GM18868 (cell line): ENCODE data around the gene PCGF2.

Experiments used
- ATAC-seq: cut with Tn5 transposase; IDR thresholded peaks from one replicate; pipeline ENCODE4 v1.9.1; 2021; ENCODE audit warnings: mild to moderate bottlenecking, moderate library complexity; ENCODE audit not compliant: unreplicated experiment

Gene PCGF2

DNA sequence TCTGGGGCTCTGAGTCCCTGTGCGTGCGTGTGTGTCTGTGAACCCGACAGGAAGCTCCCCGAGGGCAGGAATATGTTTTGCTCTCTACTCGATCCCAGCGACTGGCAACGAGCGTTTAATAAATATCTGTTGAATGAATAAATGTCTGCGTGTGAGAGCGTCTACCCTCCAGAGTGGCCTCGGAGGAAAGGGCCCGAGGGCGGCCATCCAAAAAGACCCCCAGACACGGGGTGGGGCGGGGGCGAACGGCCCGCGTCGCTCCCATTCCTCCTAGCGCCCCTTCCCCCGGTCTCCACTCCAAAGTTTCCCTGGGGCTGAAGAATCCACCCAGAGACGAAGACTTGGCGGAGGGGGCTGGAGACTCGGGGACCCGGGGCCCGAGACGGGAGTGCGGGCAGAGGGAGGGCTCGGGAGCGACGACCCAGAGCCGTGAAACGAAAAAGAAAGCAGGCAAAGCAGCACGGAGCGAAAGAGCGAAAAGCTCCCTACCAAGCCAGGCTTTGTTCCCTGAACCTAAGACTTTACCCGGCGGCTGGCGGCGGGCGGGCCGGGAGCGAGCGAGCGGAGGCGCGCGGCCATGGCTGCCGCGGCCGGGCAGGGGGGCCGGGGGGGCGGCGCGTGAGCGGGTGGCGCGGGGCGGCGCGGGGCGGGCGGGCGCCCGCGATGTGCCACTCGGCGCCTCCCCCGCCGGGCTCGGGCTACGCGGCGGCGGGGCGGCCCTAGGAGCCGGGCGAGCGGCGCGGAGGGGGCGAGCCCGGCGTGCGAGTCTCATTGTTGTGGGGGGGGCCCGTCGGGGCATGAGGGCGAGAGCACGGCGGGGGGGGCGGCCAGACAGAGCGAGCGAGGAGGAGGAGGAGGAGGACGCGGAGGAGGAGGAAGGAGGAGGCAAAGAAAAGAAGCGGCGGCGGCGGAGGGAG is 43.3 kb downstream of the PCGF2 start, which contains the start of gene MLLT6:
Gene MLLT6, plus strand, starts transcription at position 668 of the 917 bp plus-strand sequence. CDS start 360 bp downstream, outside the sequence.
- ATAC-seq, result no peak

DNA sequence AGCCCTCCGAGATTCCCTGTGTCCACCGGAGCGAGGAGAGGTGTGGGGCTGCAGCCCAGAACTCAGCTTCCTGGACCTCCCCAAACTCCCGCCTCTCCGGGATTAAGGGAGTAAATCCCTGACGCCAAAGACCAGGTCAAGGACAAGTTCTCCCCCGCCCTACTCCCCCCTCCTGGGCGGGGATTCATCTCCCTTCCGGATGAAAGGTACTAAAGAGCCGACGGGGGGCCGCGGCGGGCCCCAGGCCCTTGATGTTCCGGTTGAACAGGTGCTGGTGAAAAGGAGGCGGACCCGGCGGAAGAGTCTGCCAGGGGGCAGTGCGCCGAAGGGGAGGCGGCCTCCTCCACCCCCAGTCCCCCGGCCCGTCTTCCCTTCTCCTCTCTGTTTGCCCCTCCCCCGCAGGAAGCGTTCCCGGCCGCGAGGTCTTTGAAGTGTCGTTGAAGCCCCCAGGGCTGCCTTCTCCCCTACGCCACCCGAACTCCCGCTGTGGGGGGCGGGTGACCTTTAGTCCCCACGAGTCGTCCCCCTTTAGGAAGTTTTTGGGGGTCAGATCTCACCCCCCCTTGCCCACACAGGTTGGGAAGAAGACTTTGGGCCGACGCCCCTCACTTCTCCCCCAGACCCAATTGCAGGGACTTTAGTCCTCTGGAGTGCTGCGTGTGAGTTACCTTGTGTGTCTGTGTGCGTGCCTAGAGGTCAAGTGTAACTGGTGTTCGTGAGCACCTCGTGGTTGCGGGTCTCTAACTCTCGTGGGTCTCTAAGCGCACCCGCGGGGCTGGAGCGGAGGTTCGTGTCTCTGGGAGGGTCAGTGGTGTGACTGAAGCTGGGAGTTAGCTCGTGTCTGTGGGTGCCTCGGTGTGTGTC is 44.2 kb downstream of the PCGF2 start:
- ATAC-seq, result peak; percentile 23

DNA sequence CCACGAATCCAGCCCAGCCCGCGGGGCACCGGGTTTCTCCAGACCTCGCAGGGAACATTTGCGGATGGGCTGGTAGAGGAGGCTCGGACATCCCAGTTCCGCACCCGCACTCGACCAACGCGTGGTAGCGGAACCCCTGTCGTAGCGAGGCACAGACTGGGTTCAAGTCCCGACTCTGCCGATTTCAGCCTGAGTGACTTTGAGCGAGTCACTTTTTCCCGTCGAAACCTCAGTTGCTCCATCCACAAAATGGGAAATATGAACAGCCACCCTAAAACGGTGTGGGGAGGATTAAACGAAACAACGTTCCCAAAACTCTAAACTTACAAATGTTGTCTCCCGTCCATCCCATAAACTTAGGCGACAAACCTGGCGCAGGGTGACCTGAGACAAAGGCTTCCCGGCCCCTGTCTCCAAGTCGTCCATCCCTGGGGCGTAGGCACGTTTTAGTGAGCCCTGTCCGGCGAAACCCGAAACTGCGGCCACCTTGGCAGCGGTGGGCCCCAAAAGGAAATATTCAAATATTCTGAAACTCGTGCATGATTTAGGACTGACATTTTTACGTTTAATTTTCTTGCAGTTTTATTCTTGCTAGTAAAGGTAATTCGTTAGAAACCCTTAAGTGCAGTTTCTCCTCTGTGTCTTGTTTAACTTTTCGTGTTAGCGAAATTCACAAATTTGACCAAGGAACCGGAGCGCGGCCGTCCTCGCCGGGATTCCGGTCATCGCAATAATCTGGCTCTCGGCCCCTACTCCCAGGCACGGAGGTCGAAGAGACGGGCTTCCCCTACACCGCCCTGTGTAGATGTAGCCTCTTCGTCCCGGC is 45.0 kb downstream of the PCGF2 start:
- ATAC-seq, result no peak

DNA sequence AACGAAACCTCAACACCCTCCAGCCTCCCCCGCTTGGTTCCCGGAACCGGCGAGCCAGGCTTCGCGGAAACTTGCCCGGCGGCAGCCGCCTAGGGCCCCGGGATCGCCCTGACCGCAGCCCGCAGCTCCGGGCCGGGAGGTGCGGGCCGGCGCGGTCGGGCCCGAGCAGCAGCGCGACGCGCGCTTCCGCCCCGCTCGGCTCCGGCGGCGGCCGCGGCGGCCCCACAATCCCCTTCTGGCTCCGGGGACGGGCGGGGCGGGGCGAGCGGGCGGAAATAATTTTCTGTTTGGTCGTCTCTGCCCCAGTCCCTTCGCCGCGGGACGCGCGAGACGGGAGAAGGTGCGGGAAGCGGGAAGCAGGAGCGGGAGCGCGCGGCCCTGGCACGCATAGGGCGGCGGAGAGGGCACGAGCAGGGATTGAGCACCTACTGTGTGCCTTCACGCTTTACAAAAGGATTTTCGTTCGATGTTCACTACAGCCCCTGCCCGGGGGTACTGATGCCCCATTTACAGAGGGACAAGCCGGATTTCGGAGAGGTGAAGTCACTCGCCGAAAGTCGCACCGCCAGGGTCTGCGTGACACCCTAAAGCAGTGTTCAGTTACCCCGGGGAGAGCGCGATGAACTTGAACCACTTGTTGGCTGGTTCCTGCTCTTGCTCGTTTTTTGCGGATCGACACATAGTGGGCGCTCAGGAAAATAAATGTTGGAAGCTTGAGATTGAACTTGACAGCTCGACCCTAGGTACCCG is 45.8 kb downstream of the PCGF2 start:
- ATAC-seq, result peak; percentile 15

DNA sequence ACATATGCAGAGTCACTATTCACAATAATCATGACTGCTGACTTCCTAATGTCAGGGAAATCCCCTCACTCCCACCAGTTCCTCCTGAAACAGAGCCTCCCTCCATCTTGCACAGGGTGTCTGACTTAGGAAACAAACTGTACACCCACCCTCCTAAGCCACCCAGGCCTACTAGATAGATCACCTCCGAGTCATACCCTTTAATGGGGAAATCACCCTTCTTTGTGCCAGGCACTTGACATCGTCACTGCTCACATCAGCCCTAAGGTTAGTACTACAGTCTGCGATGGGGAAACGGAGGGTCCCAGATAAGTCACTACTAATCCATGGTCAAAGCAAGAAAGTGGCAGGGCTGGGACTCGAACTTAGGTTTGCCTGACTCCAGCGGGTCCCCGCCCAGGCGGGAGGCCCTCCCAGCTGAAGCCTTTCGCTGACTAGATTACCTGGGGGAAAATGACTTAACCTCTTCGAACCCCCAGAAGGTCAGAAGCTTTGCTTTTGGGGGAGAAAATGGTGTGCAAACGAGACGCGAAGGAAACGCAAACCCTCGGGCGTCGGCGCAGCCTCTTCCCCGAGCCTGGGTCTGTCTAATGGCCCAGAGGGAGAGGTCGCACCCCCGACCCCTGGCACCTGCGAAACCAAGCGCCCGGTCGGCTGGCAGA is 46.5 kb downstream of the PCGF2 start:
- peak; percentile 27 for ATAC-seq

DNA sequence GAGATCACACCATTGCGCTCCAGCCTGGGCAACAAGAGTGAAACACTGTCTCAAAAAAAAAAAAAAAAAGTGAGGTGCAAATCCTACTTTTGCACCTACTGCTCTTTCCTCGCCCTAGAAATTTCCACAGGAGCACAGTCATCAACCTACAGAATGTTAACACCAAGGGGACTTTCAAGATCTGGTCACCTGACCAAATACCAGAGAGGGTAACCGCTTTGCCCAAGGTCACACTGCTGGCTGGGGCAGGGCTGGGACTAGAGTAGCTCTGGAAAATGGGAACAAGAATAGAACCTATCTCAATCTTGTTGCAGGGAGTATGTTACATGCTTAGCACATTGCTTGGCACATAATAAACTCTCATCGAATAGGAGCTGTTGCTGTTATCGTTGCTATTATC is 49.4 kb downstream of the PCGF2 start:
- ATAC-seq, result no peak

DNA sequence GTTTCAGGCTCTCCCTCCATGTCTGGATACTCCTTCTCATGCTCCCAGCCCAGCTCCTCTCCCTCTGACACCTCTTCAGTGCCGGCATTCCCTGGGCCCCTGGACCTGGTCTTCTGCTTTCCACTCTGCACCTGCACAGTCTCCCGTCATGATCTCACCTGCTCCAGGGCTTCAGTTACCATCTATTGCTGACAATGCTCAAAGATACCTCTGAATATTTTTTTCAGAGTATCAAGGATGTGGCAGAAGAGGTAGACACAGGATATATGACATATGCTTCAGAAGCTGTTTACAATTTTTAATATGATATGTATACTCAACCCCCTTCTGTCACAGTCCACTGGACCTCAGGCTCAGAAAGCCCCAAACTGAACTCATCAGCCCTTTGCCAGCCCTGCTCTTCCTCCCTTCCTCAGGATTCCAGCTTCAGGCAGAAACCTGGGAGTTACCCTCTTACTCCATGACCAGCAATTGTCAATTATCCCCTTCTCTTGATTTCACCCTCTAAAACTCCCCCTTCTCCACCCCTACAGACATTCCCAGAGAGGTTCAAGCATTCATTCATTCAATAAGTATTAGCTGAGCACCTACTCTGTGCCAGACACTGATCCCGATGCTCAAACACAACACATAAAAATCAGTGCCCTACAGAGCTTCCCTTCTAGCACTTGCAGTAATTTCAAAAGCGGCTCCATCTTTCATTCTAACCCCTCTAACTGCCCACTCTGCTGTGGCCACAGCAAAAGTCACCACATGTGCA is 50.9 kb downstream of the PCGF2 start:
- no peak for ATAC-seq

DNA sequence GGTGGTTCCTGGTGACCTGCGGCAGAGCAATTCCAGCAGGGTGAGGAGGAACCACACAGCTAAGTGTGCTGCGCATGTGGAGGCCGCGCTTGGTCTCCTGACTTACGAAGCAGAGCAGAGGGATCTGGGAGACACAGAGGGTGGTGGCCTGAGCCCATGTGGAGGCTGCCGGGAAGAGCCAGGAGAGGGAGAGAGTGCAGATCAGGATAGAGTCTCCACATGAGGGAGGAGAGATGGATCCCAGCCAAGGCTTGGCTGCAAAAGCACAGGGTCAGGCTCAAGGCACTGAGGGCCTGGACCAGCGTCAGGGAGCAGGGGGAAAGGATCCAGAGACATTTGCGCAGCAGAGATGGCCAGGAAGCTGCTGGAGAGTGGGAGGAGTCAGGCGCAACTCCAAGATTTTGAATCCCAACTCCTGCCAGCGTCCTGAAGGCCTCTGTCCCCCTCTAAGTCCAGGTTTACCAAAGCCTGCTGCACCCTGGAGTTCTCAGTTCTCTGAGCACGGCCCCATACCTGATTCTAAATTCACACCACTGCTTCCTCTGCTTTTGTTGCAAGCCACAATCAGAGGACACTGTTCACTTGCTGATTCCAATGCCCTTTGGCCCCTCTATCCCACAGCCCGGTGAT is 54.3 kb downstream of the PCGF2 start:
- no peak for ATAC-seq

DNA sequence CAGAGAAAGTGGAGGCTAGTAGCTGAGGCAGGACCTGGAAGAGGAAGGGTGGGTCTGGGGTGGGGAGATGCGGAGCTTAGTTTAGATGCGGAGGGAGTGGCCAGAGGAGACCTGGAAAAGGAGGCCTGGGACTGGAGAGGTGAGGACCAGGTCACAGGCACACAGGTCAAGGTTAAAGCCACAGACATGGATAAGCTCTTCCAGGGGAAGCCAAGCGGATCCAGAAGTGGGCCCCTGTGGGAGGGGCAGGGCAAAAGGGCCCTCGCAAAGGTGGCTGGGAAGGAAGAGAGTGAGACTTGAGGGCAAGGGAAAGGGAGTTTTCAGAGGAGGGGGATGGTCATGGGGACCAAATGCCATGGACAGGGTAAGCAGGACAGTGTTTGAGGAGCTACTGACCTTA is 57.0 kb downstream of the PCGF2 start:
- no peak for ATAC-seq

DNA sequence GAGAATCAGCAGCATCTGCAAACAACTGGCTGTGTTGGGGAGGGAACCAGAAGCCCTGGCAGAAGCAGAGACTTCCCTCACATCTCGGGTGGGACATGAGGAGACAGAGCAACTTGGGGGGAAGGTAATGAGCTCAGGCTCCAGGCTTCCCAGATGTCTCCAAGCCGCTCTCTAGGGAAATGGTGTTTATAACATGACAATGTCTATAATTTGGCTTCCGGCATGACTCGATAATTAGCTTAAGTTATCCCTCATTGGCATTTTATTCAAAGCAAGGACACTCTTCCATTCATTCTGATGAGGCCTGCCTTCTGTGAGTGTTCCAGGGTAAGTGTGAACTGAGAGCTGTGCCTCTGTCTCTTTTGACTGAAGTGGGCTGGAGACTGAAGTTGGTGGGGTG is 57.8 kb downstream of the PCGF2 start:
- ATAC-seq, result no peak

DNA sequence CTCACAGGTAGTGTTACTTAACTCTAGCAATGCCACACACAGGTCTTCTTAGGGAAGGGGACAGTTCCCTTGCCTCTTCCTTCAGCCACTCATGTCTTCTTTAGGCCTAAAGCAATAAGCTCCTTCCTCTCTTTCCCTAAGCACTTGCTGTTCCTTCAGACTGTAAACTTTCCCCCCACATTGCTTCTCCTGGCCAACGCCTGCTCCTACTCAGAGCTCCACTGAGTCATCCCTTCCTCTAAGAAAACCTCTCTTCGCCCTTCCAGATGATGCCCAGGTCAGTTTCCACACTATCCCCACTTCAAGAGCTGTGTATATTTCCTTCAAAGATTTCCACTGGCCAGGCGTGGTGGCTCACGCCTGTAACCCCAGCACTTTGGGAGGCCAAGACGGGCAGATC is 60.9 kb downstream of the PCGF2 start:
- ATAC-seq, result no peak

DNA sequence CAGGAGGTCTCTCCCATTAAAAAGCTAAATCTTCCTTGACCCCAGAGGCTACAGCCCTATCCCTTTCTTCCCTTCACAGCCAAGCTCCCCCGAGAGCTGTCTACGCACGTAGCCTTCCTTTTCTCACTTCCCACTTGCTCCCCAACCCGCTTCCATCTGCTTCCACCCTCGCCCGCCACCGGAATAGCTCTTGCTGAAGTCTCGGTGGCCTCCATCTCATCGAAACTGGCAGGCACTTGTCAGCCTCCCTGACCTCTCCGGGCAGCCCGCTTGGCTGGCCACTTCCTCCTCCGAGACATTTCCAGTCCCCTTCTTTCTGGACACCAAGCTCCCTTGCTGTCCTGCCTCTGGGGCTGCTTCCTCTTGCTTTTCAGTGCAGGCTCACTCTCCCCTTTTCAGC is 62.6 kb downstream of the PCGF2 start:
- no peak for ATAC-seq
